Epithelial cell of esophagus (primary cell): ENCODE results near the gene CCDC13.

ENCODE experiments used
- DNase-seq: peaks from one replicate; pipeline ENCODE4 v3.0.0; 2010; ENCODE audit warnings: low read depth
- H3K4me3 ChIP-seq: 2 replicates; pipeline ENCODE4 v1.5.1; 2011; ENCODE audit warnings: mild to moderate bottlenecking, low read length, control low read depth
- CTCF ChIP-seq: IDR thresholded peaks from 2 replicates; pipeline ENCODE4 v1.5.1; 2011; ENCODE audit warnings: low read depth, mild to moderate bottlenecking, low read length, control low read depth, inconsistent platforms; ENCODE audit not compliant: insufficient read depth; ENCODE audit errors: missing control alignments

CCDC13 gene

GRCh38 chr3:42799376-42799775 is 26.3 kb upstream of the CCDC13 start:
- no peak for TF ChIP-seq CTCF
- no peak for DNase-seq
- H3K4me3 ChIP-seq, result no peak overlapping the region

- no peak overlapping the region for H3K4me3 ChIP-seq
- TF ChIP-seq CTCF, result no peak
- DNase-seq, result no peak
These were observed 23.4 kb upstream of the CCDC13 start for GRCh38 chr3:42796332-42796885.

DNA sequence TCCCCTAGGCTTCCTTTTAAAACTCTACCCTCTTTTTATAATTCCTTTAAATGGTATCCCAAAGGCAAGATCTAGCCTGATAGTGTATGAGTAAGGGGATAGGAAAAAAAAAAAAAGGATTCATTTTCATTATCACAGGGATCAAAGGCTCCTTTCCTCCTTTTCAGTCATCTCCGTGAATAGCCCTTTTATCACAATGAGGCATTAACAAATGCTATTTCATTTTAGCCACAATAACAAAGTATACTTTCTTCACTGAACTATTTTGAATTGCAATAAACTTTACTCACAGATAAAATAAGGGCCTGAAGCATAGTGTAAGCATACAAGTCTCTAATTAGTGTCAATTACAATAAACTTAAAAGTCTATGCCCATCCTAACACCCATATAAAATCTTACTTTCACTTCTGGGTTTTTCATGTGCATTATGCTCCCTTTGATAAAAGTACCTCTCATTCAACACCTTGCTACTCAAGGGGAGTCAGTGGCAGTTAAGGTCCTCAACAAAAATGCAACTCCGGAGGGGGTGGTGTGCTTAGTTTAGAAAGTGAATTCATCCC is 22.6 kb upstream of the CCDC13 start:
- TF ChIP-seq CTCF, result no peak
- H3K4me3 ChIP-seq, result no peak overlapping the region

DNA sequence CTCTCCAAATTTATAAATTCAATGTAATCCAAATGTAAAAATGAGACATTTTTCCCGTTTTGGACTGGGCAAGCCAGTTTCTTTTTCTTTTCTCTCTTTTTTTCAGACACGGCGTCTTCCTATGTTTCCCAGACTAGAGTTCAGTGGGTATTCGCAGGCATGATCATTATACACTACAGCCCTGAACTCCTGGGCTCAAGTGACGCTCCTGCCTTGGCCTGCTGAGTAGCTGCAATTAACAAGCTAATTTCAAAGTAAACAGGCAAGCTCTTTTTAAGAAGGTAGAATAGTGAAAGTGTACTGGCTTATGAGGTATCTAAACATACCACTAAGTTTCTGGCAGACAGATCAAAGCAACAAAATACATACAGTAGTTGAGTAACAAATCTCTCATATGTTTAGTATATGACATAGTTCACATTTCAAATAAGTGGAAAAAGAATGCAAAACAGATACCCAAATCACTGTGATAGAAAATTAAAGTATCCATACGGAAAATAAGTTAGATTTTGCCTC is 17.7 kb upstream of the CCDC13 start:
- no peak overlapping the region for H3K4me3 ChIP-seq
- TF ChIP-seq CTCF, result no peak
- no peak for DNase-seq

More for the DNA sequence above, 22.6 kb upstream of the CCDC13 start:
- DNase-seq, result no peak

GRCh38 chr3:42786631-42787030 is 13.6 kb upstream of the CCDC13 start:
- no peak for DNase-seq
- no peak overlapping the region for H3K4me3 ChIP-seq
- no peak for TF ChIP-seq CTCF

GRCh38 chr3:42786212-42786611 is 13.2 kb upstream of the CCDC13 start:
- no peak for TF ChIP-seq CTCF
- H3K4me3 ChIP-seq, result no peak overlapping the region
- no peak for DNase-seq
